DOHH2 (cell line): Measurements from ENCODE around the gene SAMD4B.

ENCODE experiments used
- CTCF ChIP-seq: fragments of 200-600 bp; sonication (generic); IDR thresholded peaks from one replicate; pipeline ENCODE4 v1.5.1; 2014; ENCODE audit warnings: antibody characterized with exemption, mild to moderate bottlenecking, low read depth, low read length; ENCODE audit not compliant: poor library complexity, severe bottlenecking
- EZH2phosphoT487 ChIP-seq: fragments of 200-600 bp; sonication (generic); IDR thresholded peaks from 2 replicates; pipeline ENCODE4 v1.6.1; 2017; ENCODE audit warnings: borderline replicate concordance, mild to moderate bottlenecking, antibody characterized with exemption, low read length, moderate library complexity, mixed read lengths

- TF ChIP-seq CTCF: peak; percentile 33
- no peak for TF ChIP-seq EZH2phosphoT487
Observed at GRCh38 chr19:39345956-39346355, 3.7 kb downstream of the SAMD4B start.
